ENCODE measurements around the gene CERS6. TPM values are rescaled to one million over a fixed set of nuclear protein-coding genes. Genes with fewer than 3 reads are reported as not detected.

Gene CERS6
- total and polyA plus RNA-seq, 10 donors: 2.5 to 22.3 (median 12.8) TPM

DNA sequence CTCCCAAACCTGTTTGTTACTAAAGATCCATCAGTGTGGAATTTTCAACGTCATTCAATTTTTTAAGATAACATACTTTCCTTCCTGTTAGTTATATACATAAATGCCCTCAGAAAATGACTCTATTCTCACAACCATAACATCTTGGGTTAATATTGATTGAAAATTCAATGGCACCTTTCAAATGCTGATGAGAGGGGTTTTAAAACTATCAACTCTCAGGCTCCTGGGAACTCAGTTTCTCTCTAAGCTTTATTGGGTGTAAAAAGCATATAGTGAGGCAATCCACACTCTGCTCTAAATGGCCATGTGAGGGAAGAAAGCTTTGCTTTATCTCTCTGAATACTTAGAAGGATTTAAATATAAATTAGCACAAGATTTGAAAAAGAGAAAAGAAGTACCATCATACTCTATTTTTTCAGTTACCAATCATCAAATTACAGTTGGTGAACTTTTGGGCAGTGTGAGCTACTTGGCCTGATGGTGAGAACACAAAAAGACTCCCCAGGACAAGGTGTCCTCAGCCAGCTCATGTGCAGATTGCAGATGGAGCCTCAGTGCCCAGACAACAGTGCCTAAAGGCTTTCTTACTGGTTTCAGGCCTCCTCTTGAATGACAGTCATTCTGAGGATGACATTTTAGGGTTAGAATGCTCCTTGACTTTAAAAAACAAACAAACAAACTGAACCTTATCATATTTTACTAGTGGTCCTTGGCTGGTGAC, 24.6 kb upstream of the CERS6 start:
- H3K27me3 ChIP-seq (replicated peaks in 1 of 7): no peaks in the 10 kb centered on the region
- no peaks in the 10 kb centered on the region for H3K9me3 ChIP-seq
- no peak for DNase-seq
- 78 to 90% (median 80%) methylated on average over 1 of the region's 1 CpG for WGBS, 5 donors
- intact Hi-C loops (cut with DNase I; ENCODE audit: low total_unique reads): no loop called here
- H3K4me1 ChIP-seq: peaks cover 0 to 15% (median 0%) of the 10 kb centered on the region in 6 donors
- H3K36me3 ChIP-seq: no peaks in the 10 kb centered on the region
- no peak overlapping the region for H3K27ac ChIP-seq
- no peak overlapping the region for H3K4me3 ChIP-seq
- no peak for TF ChIP-seq POLR2AphosphoS5 (IDR thresholded peaks at IDR 0.05)
- no peak for TF ChIP-seq CTCF (IDR thresholded peaks at IDR 0.05 in 8 of 11, conservative IDR thresholded peaks at IDR 0.05 in 3 of 11)
- TF ChIP-seq POLR2A (IDR thresholded peaks at IDR 0.05): no peak

- TF ChIP-seq POLR2AphosphoS5 (IDR thresholded peaks at IDR 0.05) (no peak), CTCF (IDR thresholded peaks at IDR 0.05 in 8 of 11, conservative IDR thresholded peaks at IDR 0.05 in 3 of 11) (no peak), POLR2A (IDR thresholded peaks at IDR 0.05) (no peak)
- no peak for DNase-seq
- 79 to 91% (median 87%) methylated on average over 3 of the region's 3 CpGs for WGBS, 5 donors
- no peaks in the 10 kb centered on the region for H3K36me3 ChIP-seq
- no peaks in the 10 kb centered on the region for H3K27me3 ChIP-seq (replicated peaks in 1 of 7)
- peaks cover 0 to 15% (median 0%) of the 10 kb centered on the region in 6 donors for H3K4me1 ChIP-seq
- no peak overlapping the region for H3K27ac ChIP-seq
- intact Hi-C loops (cut with DNase I; ENCODE audit: low total_unique reads): no loop called here
- H3K4me3 ChIP-seq: no peak overlapping the region
- no peaks in the 10 kb centered on the region for H3K9me3 ChIP-seq
Observed at GRCh38 chr2:168432100-168432499, 24.0 kb upstream of the CERS6 start.

DNA sequence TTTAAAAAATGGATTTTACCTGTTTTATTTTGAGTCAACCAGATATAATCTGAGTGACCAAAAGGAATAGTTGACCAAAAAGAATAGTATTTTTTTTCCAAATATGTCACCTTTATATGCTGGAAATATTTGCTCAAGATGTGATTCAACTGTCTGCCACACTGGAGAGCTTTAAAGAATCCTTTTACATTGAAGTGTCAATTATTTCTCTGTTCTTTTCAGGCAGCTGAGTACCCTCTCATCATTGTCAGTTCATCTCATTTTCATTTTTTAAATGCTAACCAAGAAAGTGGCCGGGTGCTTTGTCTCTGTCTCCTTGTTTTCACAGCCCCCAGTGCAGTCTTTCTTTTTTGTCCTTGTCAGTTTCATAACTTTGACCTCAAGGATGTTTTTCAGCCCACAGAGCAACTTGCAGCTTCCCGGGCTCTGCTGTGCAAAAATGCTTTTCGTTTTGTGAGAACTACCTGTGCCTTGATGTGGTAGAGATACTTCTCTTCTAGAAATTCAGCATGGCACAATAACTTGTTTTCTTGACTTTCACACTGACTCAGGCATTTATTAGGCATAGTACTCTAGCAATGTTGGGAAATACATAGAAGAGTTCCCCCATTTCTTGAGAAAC, 23.4 kb upstream of the CERS6 start:
- H3K4me1 ChIP-seq: peaks cover 0 to 15% (median 0%) of the 10 kb centered on the region in 6 donors
- no peak overlapping the region for H3K4me3 ChIP-seq
- H3K36me3 ChIP-seq: no peaks in the 10 kb centered on the region
- no peak for DNase-seq
- 51 to 64% (median 59%) methylated on average over 3 of the region's 3 CpGs for WGBS, 5 donors
- no peaks in the 10 kb centered on the region for H3K27me3 ChIP-seq (replicated peaks in 1 of 7)
- H3K9me3 ChIP-seq: no peaks in the 10 kb centered on the region
- TF ChIP-seq POLR2A (IDR thresholded peaks at IDR 0.05) (no peak), CTCF (IDR thresholded peaks at IDR 0.05 in 8 of 11, conservative IDR thresholded peaks at IDR 0.05 in 3 of 11) (no peak), POLR2AphosphoS5 (IDR thresholded peaks at IDR 0.05) (no peak)
- H3K27ac ChIP-seq: no peak overlapping the region
- intact Hi-C loops (cut with DNase I; ENCODE audit: low total_unique reads): no loop called here

- no peak for DNase-seq
- Histone ChIP-seq H3K27ac (no peak overlapping the region), H3K36me3 (no peaks in the 10 kb centered on the region), H3K9me3 (no peaks in the 10 kb centered on the region), H3K4me1 (peaks cover 0 to 15% (median 0%) of the 10 kb centered on the region in 6 donors), H3K27me3 (replicated peaks in 1 of 7) (no peaks in the 10 kb centered on the region), H3K4me3 (no peak overlapping the region)
- whole genome bisulfite sequencing, 5 donors: 59 to 76% (median 66%) methylated on average over 2 of the region's 2 CpGs
- TF ChIP-seq POLR2A (IDR thresholded peaks at IDR 0.05): no peak
- TF ChIP-seq POLR2AphosphoS5 (IDR thresholded peaks at IDR 0.05): no peak
- TF ChIP-seq CTCF (IDR thresholded peaks at IDR 0.05 in 8 of 11, conservative IDR thresholded peaks at IDR 0.05 in 3 of 11): no peak
- intact Hi-C loops (cut with DNase I; ENCODE audit: low total_unique reads): no loop called here
Observed at GRCh38 chr2:168433527-168433926, 22.5 kb upstream of the CERS6 start.

Measured in spleen (tissue), 11 donors.